ENCODE data around the gene IER2. TPM values are rescaled to one million over a fixed set of nuclear protein-coding genes. Genes with fewer than 3 reads are reported as not detected.
"Not testable (repeated sequence)": the region's sequence is repeated elsewhere in the genome, so short reads cannot be mapped to it uniquely, and the experiment has no call there.

IER2 gene
- total RNA-seq, 1 donor from 2014 or later, result 907 TPM

DNA sequence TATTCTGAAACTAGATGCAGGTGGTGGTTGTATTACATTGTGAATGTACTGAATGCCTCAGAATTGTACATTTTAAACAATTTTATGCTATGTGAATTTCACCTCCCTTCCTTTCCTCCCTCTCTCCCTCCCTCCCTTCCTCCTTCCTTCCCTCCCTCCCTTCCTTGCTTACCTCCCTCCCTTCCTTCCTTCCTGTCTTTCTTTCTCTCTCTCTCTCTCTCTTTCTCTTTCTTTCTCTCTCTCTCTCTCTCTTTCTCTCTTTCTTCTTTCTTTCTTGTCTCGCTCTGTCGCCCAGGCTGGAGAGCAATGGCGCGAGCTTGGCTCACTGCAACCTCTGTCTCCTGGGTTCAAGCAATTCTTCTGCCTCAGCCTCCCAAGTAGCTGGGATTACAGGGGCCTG lies 37.2 kb downstream of the IER2 start:
- Histone ChIP-seq H3K4me3 (no peak overlapping the region), H3K36me3 (no peaks in the 10 kb centered on the region), H3K27ac (no peak overlapping the region), H3K27me3 (no peaks in the 10 kb centered on the region), H3K9me3 (no peaks in the 10 kb centered on the region), H3K4me1 (no peaks in the 10 kb centered on the region)
- TF ChIP-seq, protein P1, sequence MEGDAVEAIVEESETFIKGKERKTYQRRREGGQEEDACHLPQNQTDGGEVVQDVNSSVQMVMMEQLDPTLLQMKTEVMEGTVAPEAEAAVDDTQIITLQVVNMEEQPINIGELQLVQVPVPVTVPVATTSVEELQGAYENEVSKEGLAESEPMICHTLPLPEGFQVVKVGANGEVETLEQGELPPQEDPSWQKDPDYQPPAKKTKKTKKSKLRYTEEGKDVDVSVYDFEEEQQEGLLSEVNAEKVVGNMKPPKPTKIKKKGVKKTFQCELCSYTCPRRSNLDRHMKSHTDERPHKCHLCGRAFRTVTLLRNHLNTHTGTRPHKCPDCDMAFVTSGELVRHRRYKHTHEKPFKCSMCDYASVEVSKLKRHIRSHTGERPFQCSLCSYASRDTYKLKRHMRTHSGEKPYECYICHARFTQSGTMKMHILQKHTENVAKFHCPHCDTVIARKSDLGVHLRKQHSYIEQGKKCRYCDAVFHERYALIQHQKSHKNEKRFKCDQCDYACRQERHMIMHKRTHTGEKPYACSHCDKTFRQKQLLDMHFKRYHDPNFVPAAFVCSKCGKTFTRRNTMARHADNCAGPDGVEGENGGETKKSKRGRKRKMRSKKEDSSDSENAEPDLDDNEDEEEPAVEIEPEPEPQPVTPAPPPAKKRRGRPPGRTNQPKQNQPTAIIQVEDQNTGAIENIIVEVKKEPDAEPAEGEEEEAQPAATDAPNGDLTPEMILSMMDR (IDR thresholded peaks at IDR 0.05), result no peak
- intact Hi-C loops (cut with DNase I), result no loop called here
- no peak for DNase-seq (ENCODE audit: low spot score in 2 of 2)

DNA sequence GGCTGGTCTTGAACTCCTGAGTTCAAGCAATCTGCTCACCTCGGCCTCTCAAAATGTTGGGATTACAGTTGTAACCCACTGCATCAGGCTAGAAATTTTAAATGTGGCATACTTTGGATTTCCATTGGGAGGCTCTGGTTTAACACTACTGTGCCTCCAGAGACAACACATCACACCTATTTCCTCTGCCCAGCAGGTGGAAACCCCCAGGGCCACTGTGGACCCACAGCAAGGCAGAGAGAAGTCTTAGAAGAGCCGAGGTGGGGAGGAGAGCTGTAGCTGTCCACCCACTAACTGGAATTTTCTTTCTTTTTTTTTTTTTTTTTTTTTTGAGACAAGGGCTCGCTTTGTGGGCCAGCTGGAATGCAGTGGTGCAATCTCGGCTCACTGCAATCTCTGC lies 39.4 kb downstream of the IER2 start:
- TF ChIP-seq, protein P1 (IDR thresholded peaks at IDR 0.05), result no peak
- DNase-seq (ENCODE audit: low spot score in 2 of 2), result no peak
- no peaks in the 10 kb centered on the region for H3K27me3 ChIP-seq
- no peaks in the 10 kb centered on the region for H3K36me3 ChIP-seq
- H3K9me3 ChIP-seq, result no peaks in the 10 kb centered on the region
- no peaks in the 10 kb centered on the region for H3K4me1 ChIP-seq
- intact Hi-C loops (cut with DNase I), result no loop called here
- no peak overlapping the region for H3K27ac ChIP-seq
- H3K4me3 ChIP-seq, result no peak overlapping the region

DNA sequence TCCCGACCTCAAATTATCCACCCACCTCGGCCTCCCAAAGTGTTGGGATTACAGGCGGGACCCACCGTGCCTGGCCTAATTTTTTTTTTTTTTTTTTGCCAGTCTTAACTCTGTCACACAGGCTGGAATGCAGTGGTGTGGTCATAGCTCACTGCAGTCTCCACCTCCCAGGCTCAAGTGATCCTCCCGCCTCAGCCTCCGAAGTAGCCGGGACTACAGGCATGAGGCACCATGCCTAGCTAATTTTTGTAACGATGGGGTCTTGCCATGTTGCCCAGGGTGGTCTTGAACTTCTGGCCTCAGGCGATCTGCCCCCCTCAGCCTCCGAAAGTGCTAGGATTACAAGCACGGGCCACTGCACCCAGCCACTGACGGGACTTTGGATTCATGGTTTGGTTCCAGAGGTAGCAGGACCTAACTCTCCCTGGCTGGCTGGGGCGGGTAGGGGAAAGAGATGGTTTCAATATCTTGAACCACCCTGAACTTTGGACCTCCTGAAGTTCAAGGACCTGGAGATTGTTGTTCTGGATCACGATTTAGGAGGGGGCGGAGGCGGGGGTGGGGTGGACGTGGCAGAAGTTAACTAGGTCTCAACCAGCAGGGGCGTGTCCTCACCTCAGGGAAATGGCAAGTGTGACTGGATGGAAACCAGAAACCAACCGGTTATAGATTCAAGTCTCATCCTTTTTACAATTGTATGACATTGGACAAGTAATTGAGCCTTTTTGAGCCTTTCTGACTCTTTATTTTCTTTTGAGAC lies 40.8 kb downstream of the IER2 start:
- no peak overlapping the region for H3K27ac ChIP-seq
- H3K27me3 ChIP-seq, result no peaks in the 10 kb centered on the region
- no peaks in the 10 kb centered on the region for H3K4me1 ChIP-seq

DNA sequence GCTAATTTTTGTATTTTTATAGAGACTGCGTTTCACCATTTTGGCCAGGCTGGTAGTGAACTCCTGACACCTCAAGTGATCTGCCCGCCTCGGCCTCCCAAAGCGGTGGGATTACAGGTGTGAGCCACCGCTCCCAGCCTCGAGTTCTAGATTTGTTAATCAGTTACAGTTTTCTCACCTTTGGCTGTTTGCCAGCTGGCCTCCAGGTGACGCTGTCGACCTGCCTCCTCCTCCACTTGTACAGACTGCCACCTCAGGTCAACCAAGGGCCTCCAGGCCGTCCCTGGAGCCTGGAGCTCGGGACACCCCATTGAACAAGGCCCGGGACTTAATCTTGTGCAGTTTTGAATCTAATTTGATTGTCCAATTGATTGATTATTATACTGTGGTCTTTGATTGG lies 45.5 kb downstream of the IER2 start:
- Histone ChIP-seq H3K4me1 (no peaks in the 10 kb centered on the region), H3K4me3 (no peak overlapping the region), H3K36me3 (no peaks in the 10 kb centered on the region), H3K27me3 (no peaks in the 10 kb centered on the region), H3K27ac (no peak overlapping the region), H3K9me3 (no peaks in the 10 kb centered on the region)
- no peak for DNase-seq (ENCODE audit: low spot score in 2 of 2)
- TF ChIP-seq, protein P1 (IDR thresholded peaks at IDR 0.05), result no peak
- intact Hi-C loops (cut with DNase I), result loop anchor here (1.0 kb wide), 1 partner anchor 66 kb away; no protein-coding TSS in a partner anchor

More for the DNA sequence above, 40.8 kb downstream of the IER2 start:
- intact Hi-C loops (cut with DNase I), result no loop called here
- Histone ChIP-seq H3K36me3 (no peaks in the 10 kb centered on the region), H3K4me3 (no peak overlapping the region), H3K9me3 (no peaks in the 10 kb centered on the region)
- DNase-seq (ENCODE audit: low spot score in 2 of 2), result no peak
- TF ChIP-seq, protein P1 (IDR thresholded peaks at IDR 0.05), result no peak

DNA sequence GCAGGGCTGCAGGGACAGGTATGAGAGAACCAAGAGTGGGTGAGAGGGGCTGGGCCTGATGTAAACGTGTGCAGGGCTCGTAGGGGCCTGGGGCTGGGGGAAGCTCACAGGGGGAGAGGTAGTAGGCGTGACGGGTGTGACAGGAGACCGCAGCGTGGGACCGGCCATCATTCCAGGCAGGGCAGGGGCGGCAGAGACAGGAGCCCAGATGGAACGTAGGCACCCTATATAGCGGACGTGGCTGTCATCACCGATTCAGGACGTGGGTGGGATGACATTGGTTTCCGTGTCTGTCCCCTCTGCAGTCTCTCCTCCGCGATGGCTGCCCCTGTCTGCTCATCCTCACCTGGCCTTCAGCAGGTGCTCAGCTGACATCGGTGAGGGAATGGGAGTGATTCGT lies 48.4 kb downstream of the IER2 start:
- Histone ChIP-seq H3K4me3 (no peak overlapping the region), H3K27me3 (no peaks in the 10 kb centered on the region), H3K4me1 (no peaks in the 10 kb centered on the region), H3K36me3 (no peaks in the 10 kb centered on the region), H3K27ac (no peak overlapping the region), H3K9me3 (no peaks in the 10 kb centered on the region)
- intact Hi-C loops (cut with DNase I), result no loop called here
- no peak for DNase-seq (ENCODE audit: low spot score in 2 of 2)
- TF ChIP-seq, protein P1 (IDR thresholded peaks at IDR 0.05), result no peak

DNA sequence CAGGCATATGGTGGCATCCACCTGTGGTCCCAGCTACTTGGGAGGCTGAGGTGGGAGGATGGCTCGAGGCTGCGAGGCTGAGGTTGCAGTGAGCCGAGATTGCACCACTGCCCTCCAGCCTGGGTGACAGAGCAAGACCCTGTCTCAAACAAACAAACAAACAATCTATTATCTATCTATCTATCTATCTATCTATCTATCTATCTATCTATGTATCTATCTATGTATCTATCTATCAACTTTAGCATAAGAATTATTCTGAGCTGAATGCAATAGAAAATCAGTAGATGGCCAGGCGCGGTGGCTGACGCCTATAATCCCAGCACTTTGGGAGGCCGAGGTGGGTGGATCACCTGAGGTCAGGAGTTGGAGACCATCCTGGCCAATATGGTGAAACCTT lies 51.9 kb downstream of the IER2 start:
- intact Hi-C loops (cut with DNase I), result not testable (repeated sequence)

More for the DNA sequence above, 51.9 kb downstream of the IER2 start:
- not testable (repeated sequence) for H3K9me3 ChIP-seq; DNase-seq (ENCODE audit: low spot score in 2 of 2); H3K4me1 ChIP-seq; H3K36me3 ChIP-seq; H3K27ac ChIP-seq; H3K27me3 ChIP-seq; H3K4me3 ChIP-seq

Other genes with a start within 250 kb of the IER2 start
- not detected for gene SYCE2, start 231.1 kb upstream of the IER2 start, total RNA-seq
- gene FARSA, start 216.7 kb upstream of the IER2 start, total RNA-seq, result 21.3 TPM
- gene CALR, start 211.8 kb upstream of the IER2 start, total RNA-seq, result 297 TPM
- 146 TPM for gene RAD23A, start 204.5 kb upstream of the IER2 start, total RNA-seq
- gene GADD45GIP1, start 193.2 kb upstream of the IER2 start, total RNA-seq, result 42.7 TPM
- gene DAND5, start 180.8 kb upstream of the IER2 start, total RNA-seq, result not detected
- gene NFIX, start 154.9 kb upstream of the IER2 start, total RNA-seq, result 76.5 TPM
- 46.7 TPM for gene LYL1, start 47.6 kb upstream of the IER2 start, total RNA-seq
- gene TRMT1, start 33.7 kb upstream of the IER2 start, total RNA-seq, result 17.3 TPM
- gene NACC1, start 32.1 kb upstream of the IER2 start, total RNA-seq, result 35.5 TPM
- 31.6 TPM for gene STX10, start within 50 bp of the IER2 start, total RNA-seq